ENCODE data around the gene KCNF1. TPM values are rescaled to one million over a fixed set of nuclear protein-coding genes. Genes with fewer than 3 reads are reported as not detected.

KCNF1 gene
- total RNA-seq, 1 experiment from 2014 or later: 3.2 TPM

GRCh38 chr2:10919410-10919770, 7.7 kb downstream of the KCNF1 start:
- no peaks in the 10 kb centered on the region for H3K79me1 ChIP-seq (ENCODE audit: insufficient read depth, low read depth, low read length, poor library complexity, severe bottlenecking)
- H2AFZ ChIP-seq (ENCODE audit: low read length): no peak overlapping the region
- H3K9me3 Mint-ChIP-seq: no peaks in the 10 kb centered on the region
- no peak overlapping the region for H3K4me3 Mint-ChIP-seq
- no peak overlapping the region for H4K8ac ChIP-seq (replicated peaks; ENCODE audit: insufficient read length, low read depth, low read length)
- no peaks in the 10 kb centered on the region for H3K23me2 ChIP-seq (ENCODE audit: insufficient read length, low read depth, low read length, poor library complexity, severe bottlenecking)
- H3K79me2 ChIP-seq (ENCODE audit: insufficient read depth, low read length): no peaks in the 10 kb centered on the region
- H2BK120ac ChIP-seq (ENCODE audit: low read depth, low read length, poor library complexity, severe bottlenecking): no peak overlapping the region
- H2BK12ac ChIP-seq (ENCODE audit: insufficient read length, low read depth, low read length): no peak overlapping the region
- H2BK20ac ChIP-seq (ENCODE audit: low read depth, low read length, poor library complexity, severe bottlenecking): no peak overlapping the region
- no peak overlapping the region for H4K5ac ChIP-seq (ENCODE audit: insufficient read length, low read depth, low read length)
- H2AK5ac ChIP-seq (ENCODE audit: insufficient read length, low read length): no peak overlapping the region
- no peak for DNase-seq
- H3K27me3 ChIP-seq (ENCODE audit: insufficient read depth, low read length): no peaks in the 10 kb centered on the region
- no peak overlapping the region for H2BK5ac ChIP-seq (ENCODE audit: insufficient read length, low read length)
- H3K27ac Mint-ChIP-seq: 0 out of 7 replicates have a peak overlapping the region, but pooled peaks of 1 of the 3 experiments have one; percentile 18
- H3K9me3 ChIP-seq (ENCODE audit: control insufficient read depth, low read depth, low read length): no peaks in the 10 kb centered on the region
- WGBS (ENCODE audit: extremely low coverage, insufficient read length, low lambda C conversion rate): no CpG with 5 or more reads among the region's 9 CpGs
- H2BK15ac ChIP-seq (ENCODE audit: low read depth, low read length): no peak overlapping the region
- H3K4me1 ChIP-seq (ENCODE audit: insufficient read depth, low read length): peaks cover 11% of the 10 kb centered on the region; the same call in 1 of the 2 replicates
- no peak overlapping the region for H3K18ac ChIP-seq (ENCODE audit: insufficient read length, low read depth, low read length)
- no peak overlapping the region for H3T11ph ChIP-seq (ENCODE audit: low read length)
- H3K4me2 ChIP-seq (ENCODE audit: insufficient read depth, insufficient read length, low read length): no peak overlapping the region
- H4K20me1 ChIP-seq (ENCODE audit: control insufficient read depth, insufficient read depth, insufficient read length): peaks cover 2% of the 10 kb centered on the region
- H3K27me3 Mint-ChIP-seq (ENCODE audit: low read depth): peaks cover 26% of the 10 kb centered on the region
- H3K23ac ChIP-seq (ENCODE audit: insufficient read length, low read depth, low read length): no peak overlapping the region
- no peaks in the 10 kb centered on the region for H3K36me3 Mint-ChIP-seq (ENCODE audit: insufficient read depth in 1 of 3, low read depth in 3 of 3)
- H3K4me1 Mint-ChIP-seq: peaks cover 27 to 55% of the 10 kb centered on the region in 2 experiments
- no peak overlapping the region for H3K56ac ChIP-seq (ENCODE audit: insufficient read length, low read depth, low read length)
- no peak overlapping the region for H3K4ac ChIP-seq (ENCODE audit: low read depth, low read length)
- H4K91ac ChIP-seq (ENCODE audit: insufficient read length, low read depth, low read length): no peak overlapping the region
- no peak overlapping the region for H3K9ac ChIP-seq (ENCODE audit: extremely low read depth, insufficient read length, low read length)
- no peak overlapping the region for H3K27ac ChIP-seq (ENCODE audit: insufficient read length, low read depth, low read length)
- TF ChIP-seq, protein P1, sequence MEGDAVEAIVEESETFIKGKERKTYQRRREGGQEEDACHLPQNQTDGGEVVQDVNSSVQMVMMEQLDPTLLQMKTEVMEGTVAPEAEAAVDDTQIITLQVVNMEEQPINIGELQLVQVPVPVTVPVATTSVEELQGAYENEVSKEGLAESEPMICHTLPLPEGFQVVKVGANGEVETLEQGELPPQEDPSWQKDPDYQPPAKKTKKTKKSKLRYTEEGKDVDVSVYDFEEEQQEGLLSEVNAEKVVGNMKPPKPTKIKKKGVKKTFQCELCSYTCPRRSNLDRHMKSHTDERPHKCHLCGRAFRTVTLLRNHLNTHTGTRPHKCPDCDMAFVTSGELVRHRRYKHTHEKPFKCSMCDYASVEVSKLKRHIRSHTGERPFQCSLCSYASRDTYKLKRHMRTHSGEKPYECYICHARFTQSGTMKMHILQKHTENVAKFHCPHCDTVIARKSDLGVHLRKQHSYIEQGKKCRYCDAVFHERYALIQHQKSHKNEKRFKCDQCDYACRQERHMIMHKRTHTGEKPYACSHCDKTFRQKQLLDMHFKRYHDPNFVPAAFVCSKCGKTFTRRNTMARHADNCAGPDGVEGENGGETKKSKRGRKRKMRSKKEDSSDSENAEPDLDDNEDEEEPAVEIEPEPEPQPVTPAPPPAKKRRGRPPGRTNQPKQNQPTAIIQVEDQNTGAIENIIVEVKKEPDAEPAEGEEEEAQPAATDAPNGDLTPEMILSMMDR (conservative IDR thresholded peaks at IDR 0.05): no peak
- no peak overlapping the region for H3K14ac ChIP-seq (ENCODE audit: insufficient read depth, low read length)

Data from H9 (cell line).